ENCODE measurements around the gene TBX3.

Gene TBX3

GRCh38 chr12:114669401-114670290 is 14.3 kb downstream of the TBX3 start:
- Histone ChIP-seq H3K9ac (ENCODE audit: low read length) (no peak overlapping the region), H3K9me2 (ENCODE audit: low read depth, low read length) (no peaks in the 10 kb centered on the region), H3K36me3 (ENCODE audit: insufficient read depth, low read length) (no peaks in the 10 kb centered on the region), H3K4me3 (ENCODE audit: low read depth, low read length, poor library complexity, severe bottlenecking) (no peak overlapping the region), H2AFZ (ENCODE audit: low read length) (no peak overlapping the region), H3K27ac (ENCODE audit: low read depth, low read length, poor library complexity, severe bottlenecking) (no peak overlapping the region), H3K79me2 (ENCODE audit: insufficient read depth, low read length) (no peaks in the 10 kb centered on the region), H3K4me2 (ENCODE audit: low read length) (no peak overlapping the region), H3F3A (ENCODE audit: insufficient read depth, low read length) (no peaks in the 10 kb centered on the region), H3K9me3 (ENCODE audit: low read length) (no peaks in the 10 kb centered on the region), H3K4me1 (ENCODE audit: insufficient read depth, low read length, severe bottlenecking) (no peaks in the 10 kb centered on the region), H3K27me3 (ENCODE audit: insufficient read depth, low read length) (no peaks in the 10 kb centered on the region; the same call in 1 of the 2 replicates), H4K20me1 (ENCODE audit: insufficient read depth, low read length) (no peaks in the 10 kb centered on the region)
- TF ChIP-seq CTCF (IDR thresholded peaks at IDR 0.05; ENCODE audit: low read length), result no peak
- TF ChIP-seq EZH2 (IDR thresholded peaks at IDR 0.05; ENCODE audit: borderline replicate concordance, low read length), result no peak

- Histone ChIP-seq H3K4me2 (ENCODE audit: low read length) (no peak overlapping the region), H3K27me3 (ENCODE audit: insufficient read depth, low read length) (no peaks in the 10 kb centered on the region; the same call in 1 of the 2 replicates), H3K27ac (ENCODE audit: low read depth, low read length, poor library complexity, severe bottlenecking) (no peak overlapping the region), H3K9me2 (ENCODE audit: low read depth, low read length) (no peaks in the 10 kb centered on the region), H2AFZ (ENCODE audit: low read length) (no peak overlapping the region), H3K9me3 (ENCODE audit: low read length) (no peaks in the 10 kb centered on the region), H3K4me1 (ENCODE audit: insufficient read depth, low read length, severe bottlenecking) (no peaks in the 10 kb centered on the region), H3F3A (ENCODE audit: insufficient read depth, low read length) (no peaks in the 10 kb centered on the region), H3K9ac (ENCODE audit: low read length) (no peak overlapping the region), H4K20me1 (ENCODE audit: insufficient read depth, low read length) (no peaks in the 10 kb centered on the region), H3K36me3 (ENCODE audit: insufficient read depth, low read length) (no peaks in the 10 kb centered on the region), H3K4me3 (ENCODE audit: low read depth, low read length, poor library complexity, severe bottlenecking) (no peak overlapping the region), H3K79me2 (ENCODE audit: insufficient read depth, low read length) (no peaks in the 10 kb centered on the region)
- TF ChIP-seq EZH2 (IDR thresholded peaks at IDR 0.05; ENCODE audit: borderline replicate concordance, low read length), result no peak
- TF ChIP-seq CTCF (IDR thresholded peaks at IDR 0.05; ENCODE audit: low read length), result no peak
Observed at GRCh38 chr12:114668886-114669288, 15.1 kb downstream of the TBX3 start.

- no peak overlapping the region for H3K4me3 ChIP-seq (ENCODE audit: low read depth, low read length, poor library complexity, severe bottlenecking)
- H3K27ac ChIP-seq (ENCODE audit: low read depth, low read length, poor library complexity, severe bottlenecking), result no peak overlapping the region
- H3K4me2 ChIP-seq (ENCODE audit: low read length), result no peak overlapping the region
- H4K20me1 ChIP-seq (ENCODE audit: insufficient read depth, low read length), result no peaks in the 10 kb centered on the region
- no peaks in the 10 kb centered on the region for H3K36me3 ChIP-seq (ENCODE audit: insufficient read depth, low read length)
- H3K9ac ChIP-seq (ENCODE audit: low read length), result no peak overlapping the region
- no peaks in the 10 kb centered on the region for H3K9me2 ChIP-seq (ENCODE audit: low read depth, low read length)
- TF ChIP-seq EZH2 (IDR thresholded peaks at IDR 0.05; ENCODE audit: borderline replicate concordance, low read length), result no peak
- TF ChIP-seq CTCF (IDR thresholded peaks at IDR 0.05; ENCODE audit: low read length), result no peak
- no peaks in the 10 kb centered on the region for H3K79me2 ChIP-seq (ENCODE audit: insufficient read depth, low read length)
- H2AFZ ChIP-seq (ENCODE audit: low read length), result no peak overlapping the region
- no peaks in the 10 kb centered on the region for H3K9me3 ChIP-seq (ENCODE audit: low read length)
- H3K27me3 ChIP-seq (ENCODE audit: insufficient read depth, low read length), result no peaks in the 10 kb centered on the region; the same call in 1 of the 2 replicates
- no peaks in the 10 kb centered on the region for H3F3A ChIP-seq (ENCODE audit: insufficient read depth, low read length)
- no peaks in the 10 kb centered on the region for H3K4me1 ChIP-seq (ENCODE audit: insufficient read depth, low read length, severe bottlenecking)
Observed at GRCh38 chr12:114668151-114668885, 15.7 kb downstream of the TBX3 start.
